CD4-positive, alpha-beta T cell (primary cell): ENCODE results near the gene LRP1B. TPM values are rescaled to one million over a fixed set of nuclear protein-coding genes. Genes with fewer than 3 reads are reported as not detected.

ENCODE experiments used
- ATAC-seq: fragments of 200-7000 bp; cut with Tn5 transposase; one replicate; pipeline ENCODE4 v1.10.0; 2022; ENCODE audit warnings: mild to moderate bottlenecking; ENCODE audit not compliant: poor library complexity
- CTCF ChIA-PET: fragments of 350-600 bp; sonication (Branson Sonifier 250); formaldehyde crosslinking; loops from one replicate; lab custom pipeline; 2021; ENCODE audit warnings: antibody characterized with exemption, inconsistent platforms; lab: Charles Lee
- POLR2A ChIA-PET: fragments of 350-600 bp; sonication (Branson Sonifier 250); formaldehyde crosslinking; loops from one replicate; lab custom pipeline; 2021; ENCODE audit warnings: antibody characterized with exemption, inconsistent platforms; lab: Charles Lee
- DNase-seq, 14 experiments: peaks; one replicate each; pipeline ENCODE4 v3.0.0-alpha.2; 2013 to 2020; ENCODE audit warnings: mixed read lengths in 2 of 14
- H3K27ac ChIP-seq, 2 donors: one replicate each; pipeline versions ENCODE4 v1.5.1 to v1.7.0; 2013; ENCODE audit warnings: low read length in 2 of 2, low read depth in 1 of 2, mild to moderate bottlenecking in 1 of 2
- H3K27me3 ChIP-seq, 2 experiments: 1 replicate in 1 of 2; 2 replicates in 1 of 2; pipeline versions ENCODE4 v1.6.1 to v1.7.0; 2013; ENCODE audit warnings: low read length in 2 of 2, control low read depth in 1 of 2, mild to moderate bottlenecking in 1 of 2, moderate library complexity in 1 of 2; ENCODE audit not compliant: insufficient read depth in 2 of 2, control insufficient read depth in 1 of 2
- H3K36me3 ChIP-seq: one replicate; pipeline ENCODE4 v1.6.1; 2013; ENCODE audit warnings: low read length, control low read depth; ENCODE audit not compliant: insufficient read depth
- H3K4me1 ChIP-seq: one replicate; pipeline ENCODE4 v1.6.1; 2013; ENCODE audit warnings: low read length, control low read depth; ENCODE audit not compliant: insufficient read depth
- H3K4me3 ChIP-seq: one replicate; pipeline ENCODE4 v1.5.1; 2013; ENCODE audit warnings: mild to moderate bottlenecking, low read length, moderate library complexity
- H3K9me3 ChIP-seq, 2 experiments: 1 replicate in 1 of 2; 2 replicates in 1 of 2; pipeline versions ENCODE4 v1.6.1 to v1.7.0; 2013; ENCODE audit warnings: low read length in 2 of 2, mild to moderate bottlenecking in 2 of 2, control low read depth in 1 of 2, moderate library complexity in 1 of 2; ENCODE audit not compliant: control insufficient read depth in 1 of 2, insufficient read depth in 1 of 2
- H3K27ac Mint-ChIP-seq: one replicate; pipeline ENCODE4 v1.8.0; 2020; ENCODE audit warnings: mixed read lengths
- H3K27me3 Mint-ChIP-seq: one replicate; pipeline ENCODE4 v1.8.0; 2021; ENCODE audit warnings: mixed read lengths
- H3K36me3 Mint-ChIP-seq: one replicate; pipeline ENCODE4 v1.8.0; 2021; ENCODE audit warnings: low read depth, mixed read lengths
- H3K4me1 Mint-ChIP-seq: one replicate; pipeline ENCODE4 v1.8.0; 2021; ENCODE audit warnings: low read depth, mixed read lengths
- H3K4me3 Mint-ChIP-seq: one replicate; pipeline ENCODE4 v1.8.0; 2020; ENCODE audit warnings: mild to moderate bottlenecking, mixed read lengths
- H3K9me3 Mint-ChIP-seq: one replicate; pipeline ENCODE4 v1.8.0; 2020; ENCODE audit warnings: mixed read lengths
- intact Hi-C, 2 experiments: fragments of 100-400 bp; cut with DNase I in 1 of 2; cut with micrococcal nuclease in 1 of 2; formaldehyde crosslinking; loops; one replicate each; pipeline versions ENCODE4 v1.15.1 to v1.9.0; 2023 to 2025; cut with DNase I, micrococcal nuclease
- total RNA-seq, 174 experiments: library from RNA in 2 of 174; stranded (reverse) in 2 of 174; gene quantifications; one replicate each; pipeline ENCODE4 v1.2.3 and lab custom pipeline; 2021 to 2026
- TF ChIP-seq, protein P1 (sequence below): fragments of 200-600 bp; IDR thresholded peaks from one replicate; pipeline ENCODE4 v1.8.0; 2022; ENCODE audit warnings: antibody characterized with exemption, mild to moderate bottlenecking

The LRP1B gene
- total RNA-seq, 2 experiments from 2014 or later: not detected

DNA sequence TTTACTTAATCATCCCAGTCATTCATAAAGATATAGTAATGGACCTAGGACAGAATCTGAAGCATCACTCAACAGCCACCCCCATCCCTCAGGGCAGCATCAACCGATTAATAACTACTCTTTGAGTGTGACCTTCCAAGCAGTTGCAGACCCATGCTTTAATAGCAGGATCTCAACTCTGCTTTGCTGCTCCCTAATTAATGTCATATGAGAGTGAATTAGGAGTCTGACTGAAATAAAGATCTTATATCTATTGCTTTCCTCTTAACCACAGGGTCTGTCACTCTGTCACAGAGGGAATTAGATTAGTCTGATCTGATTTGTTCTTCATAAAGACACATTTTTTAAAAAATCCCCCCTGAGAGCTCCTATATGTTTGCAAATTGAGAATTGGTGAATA is 46.1 kb upstream of the LRP1B start:
- no peaks in the 10 kb centered on the region for H3K9me3 Mint-ChIP-seq
- no peaks in the 10 kb centered on the region for H3K4me1 Mint-ChIP-seq
- Histone ChIP-seq H3K36me3 (no peaks in the 10 kb centered on the region), H3K4me3 (no peak overlapping the region), H3K4me1 (no peaks in the 10 kb centered on the region), H3K27ac (no peak overlapping the region), H3K27me3 (no peaks in the 10 kb centered on the region), H3K9me3 (peaks cover 0 to 14% of the 10 kb centered on the region in 2 experiments)
- POLR2A ChIA-PET: no interaction called here
- no peaks in the 10 kb centered on the region for H3K36me3 Mint-ChIP-seq
- TF ChIP-seq, protein P1, sequence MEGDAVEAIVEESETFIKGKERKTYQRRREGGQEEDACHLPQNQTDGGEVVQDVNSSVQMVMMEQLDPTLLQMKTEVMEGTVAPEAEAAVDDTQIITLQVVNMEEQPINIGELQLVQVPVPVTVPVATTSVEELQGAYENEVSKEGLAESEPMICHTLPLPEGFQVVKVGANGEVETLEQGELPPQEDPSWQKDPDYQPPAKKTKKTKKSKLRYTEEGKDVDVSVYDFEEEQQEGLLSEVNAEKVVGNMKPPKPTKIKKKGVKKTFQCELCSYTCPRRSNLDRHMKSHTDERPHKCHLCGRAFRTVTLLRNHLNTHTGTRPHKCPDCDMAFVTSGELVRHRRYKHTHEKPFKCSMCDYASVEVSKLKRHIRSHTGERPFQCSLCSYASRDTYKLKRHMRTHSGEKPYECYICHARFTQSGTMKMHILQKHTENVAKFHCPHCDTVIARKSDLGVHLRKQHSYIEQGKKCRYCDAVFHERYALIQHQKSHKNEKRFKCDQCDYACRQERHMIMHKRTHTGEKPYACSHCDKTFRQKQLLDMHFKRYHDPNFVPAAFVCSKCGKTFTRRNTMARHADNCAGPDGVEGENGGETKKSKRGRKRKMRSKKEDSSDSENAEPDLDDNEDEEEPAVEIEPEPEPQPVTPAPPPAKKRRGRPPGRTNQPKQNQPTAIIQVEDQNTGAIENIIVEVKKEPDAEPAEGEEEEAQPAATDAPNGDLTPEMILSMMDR: no peak
- ATAC-seq: no peak
- no peaks in the 10 kb centered on the region for H3K27me3 Mint-ChIP-seq
- DNase-seq: no peak
- H3K4me3 Mint-ChIP-seq: no peak overlapping the region
- intact Hi-C loops: no loop called here
- CTCF ChIA-PET: no interaction called here
- no peak overlapping the region for H3K27ac Mint-ChIP-seq

DNA sequence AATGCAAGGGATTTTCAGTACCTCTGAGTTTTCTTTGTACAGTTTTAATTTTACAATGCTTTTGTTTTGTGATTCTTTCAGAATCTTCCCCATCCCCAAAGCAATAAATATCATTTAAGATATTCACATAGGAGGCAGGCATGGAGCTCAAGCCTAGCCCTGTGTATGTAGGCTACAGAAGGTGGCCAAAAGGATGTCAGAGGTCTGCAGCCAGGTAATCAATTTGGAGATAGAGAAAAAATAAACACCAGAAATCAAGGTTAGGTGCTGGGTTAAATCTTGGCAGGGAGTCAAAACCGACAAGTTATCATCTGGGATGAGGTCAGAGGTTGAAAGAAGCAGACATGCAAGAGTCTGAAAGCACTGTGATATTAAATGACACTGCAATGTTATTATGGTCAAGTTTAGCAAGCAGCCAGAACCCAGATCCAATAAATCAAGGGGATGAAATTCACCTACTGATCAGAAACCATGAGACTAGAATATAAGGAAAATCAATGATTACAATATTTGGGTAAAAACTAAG is 45.1 kb upstream of the LRP1B start:
- no peaks in the 10 kb centered on the region for H3K36me3 Mint-ChIP-seq
- POLR2A ChIA-PET: no interaction called here
- intact Hi-C loops: no loop called here
- no peak for ATAC-seq
- H3K4me1 Mint-ChIP-seq: no peaks in the 10 kb centered on the region
- H3K4me1 ChIP-seq: no peaks in the 10 kb centered on the region
- H3K4me3 Mint-ChIP-seq: no peak overlapping the region
- H3K4me3 ChIP-seq: no peak overlapping the region
- H3K27ac Mint-ChIP-seq: no peak overlapping the region
- peaks cover 0 to 10% of the 10 kb centered on the region in 2 experiments for H3K9me3 ChIP-seq
- no peak for DNase-seq
- H3K36me3 ChIP-seq: no peaks in the 10 kb centered on the region
- H3K27ac ChIP-seq: no peak overlapping the region
- TF ChIP-seq, protein P1: no peak
- H3K27me3 ChIP-seq: no peaks in the 10 kb centered on the region
- CTCF ChIA-PET: no interaction called here
- no peaks in the 10 kb centered on the region for H3K27me3 Mint-ChIP-seq
- no peaks in the 10 kb centered on the region for H3K9me3 Mint-ChIP-seq

DNA sequence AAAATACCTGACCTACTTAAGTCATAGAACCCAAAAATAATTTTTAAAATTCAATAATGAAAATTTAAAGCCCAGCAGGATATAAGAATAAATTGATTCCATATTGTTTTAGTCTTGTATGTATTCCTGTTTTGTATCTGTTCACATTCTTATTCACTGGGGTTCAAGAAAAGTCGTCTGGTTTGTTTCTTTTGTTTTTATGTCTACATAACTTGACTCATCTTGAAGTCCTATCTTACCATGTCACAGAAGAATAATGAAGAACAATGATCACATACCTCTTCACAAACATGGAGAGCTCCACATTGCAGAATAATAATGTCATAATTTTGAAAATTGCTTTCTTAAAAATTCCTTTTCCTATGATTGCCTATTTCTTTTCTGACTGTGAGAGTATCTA is 43.4 kb upstream of the LRP1B start:
- intact Hi-C loops: no loop called here
- POLR2A ChIA-PET: no interaction called here

More for the DNA sequence above, 43.4 kb upstream of the LRP1B start:
- Histone ChIP-seq H3K27ac (no peak overlapping the region), H3K4me1 (no peaks in the 10 kb centered on the region), H3K4me3 (no peak overlapping the region), H3K27me3 (no peaks in the 10 kb centered on the region), H3K9me3 (peaks cover 0 to 4% of the 10 kb centered on the region in 2 experiments), H3K36me3 (no peaks in the 10 kb centered on the region)
- no peak for ATAC-seq
- no peak for DNase-seq
- H3K4me1 Mint-ChIP-seq: no peaks in the 10 kb centered on the region
- TF ChIP-seq, protein P1: no peak
- H3K27ac Mint-ChIP-seq: no peak overlapping the region
- CTCF ChIA-PET: no interaction called here
- H3K27me3 Mint-ChIP-seq: no peaks in the 10 kb centered on the region
- H3K36me3 Mint-ChIP-seq: no peaks in the 10 kb centered on the region
- no peak overlapping the region for H3K4me3 Mint-ChIP-seq
- H3K9me3 Mint-ChIP-seq: no peaks in the 10 kb centered on the region
